K562 (cell line): Measurements from ENCODE around the gene TCF12. TPM values are rescaled to one million over a fixed set of nuclear protein-coding genes. Genes with fewer than 3 reads are reported as not detected.

Experiments
- AFF1 ChIP-seq, 2 experiments: fragments of 450-650 bp; IDR thresholded peaks; 2 replicates each; pipeline ENCODE4 v1.6.1; 2018; ENCODE audit warnings: mild to moderate bottlenecking in 2 of 2, low read depth in 1 of 2; ENCODE audit not compliant: partially characterized antibody in 2 of 2
- AFF4 ChIP-seq: sonication (generic); formaldehyde crosslinking; IDR thresholded peaks from 2 replicates; pipeline ENCODE4 v1.8.0; 2023; ENCODE audit warnings: mild to moderate bottlenecking, missing genetic modification reagents
- BCL6 ChIP-seq: fragments of 250-450 bp; sonication (Bioruptor Pico); IDR thresholded peaks from 2 replicates; pipeline ENCODE4 v1.4.0; 2020
- E2F6 ChIP-seq, 2 experiments: IDR thresholded peaks; 2 replicates each; pipeline ENCODE4 v1.6.1; 2011; ENCODE audit warnings: borderline replicate concordance in 1 of 2, control low read depth in 1 of 2, low read depth in 1 of 2, low read length in 1 of 2, mild to moderate bottlenecking in 1 of 2, mixed read lengths in 1 of 2, moderate library complexity in 1 of 2; ENCODE audit not compliant: insufficient read depth in 1 of 2, insufficient read length in 1 of 2, poor library complexity in 1 of 2, severe bottlenecking in 1 of 2; ENCODE audit errors: extremely low read depth in 1 of 2
- GATAD2B ChIP-seq: fragments of 450-650 bp; IDR thresholded peaks from 2 replicates; pipeline ENCODE4 v1.6.1; 2017; ENCODE audit warnings: mild to moderate bottlenecking, borderline replicate concordance
- HEY1 ChIP-seq: fragments of 250-450 bp; sonication (Bioruptor Pico); IDR thresholded peaks from 2 replicates; pipeline ENCODE4 v1.5.0; 2020; ENCODE audit warnings: mild to moderate bottlenecking, moderate library complexity, borderline replicate concordance
- MEF2A ChIP-seq: IDR thresholded peaks from 2 replicates; pipeline ENCODE4 v1.6.1; 2011; ENCODE audit warnings: low read depth, mild to moderate bottlenecking, low read length, moderate library complexity; ENCODE audit not compliant: control insufficient read depth
- NUFIP1 ChIP-seq: fragments of 450-650 bp; IDR thresholded peaks from 2 replicates; pipeline ENCODE4 v1.6.1; 2018; ENCODE audit not compliant: partially characterized antibody
- PHF8 ChIP-seq: fragments of 200-600 bp; sonication (generic); IDR thresholded peaks from 2 replicates; pipeline ENCODE4 v1.6.1; 2012; ENCODE audit warnings: mixed run types, mild to moderate bottlenecking, inconsistent platforms, low read length, moderate library complexity, borderline replicate concordance
- RBM25 ChIP-seq: fragments of 200-400 bp; formaldehyde crosslinking; IDR thresholded peaks from 2 replicates; pipeline ENCODE4 v1.6.1; 2018; ENCODE audit warnings: low read length, low read depth, moderate library complexity; ENCODE audit not compliant: severe bottlenecking
- RNF2 ChIP-seq: sonication (generic); IDR thresholded peaks from 2 replicates; pipeline ENCODE4 v1.6.1; 2016
- SRSF3 ChIP-seq: fragments of 200-400 bp; formaldehyde crosslinking; IDR thresholded peaks from 2 replicates; pipeline ENCODE4 v1.6.1; 2016; ENCODE audit warnings: mild to moderate bottlenecking, low read length, moderate library complexity; ENCODE audit not compliant: insufficient read depth
- TRIM24 ChIP-seq, 2 experiments: fragments of 450-650 bp; IDR thresholded peaks; 2 replicates each; pipeline ENCODE4 v1.6.1; 2016
- ZNF778 ChIP-seq: fragments of 450-650 bp; formaldehyde crosslinking; IDR thresholded peaks from 2 replicates; pipeline ENCODE4 v1.4.0; 2020; ENCODE audit warnings: mild to moderate bottlenecking, moderate library complexity
- polyA plus RNA-seq, 8 experiments: library from polyadenylated mRNA; depleted of rRNA in 4 of 8; stranded (reverse) in 5 of 8; unstranded in 3 of 8; fragments of >200 nt; fragmentation: Nextera tagmentation in 2 of 8; fragmentation: Illumina TruSeq in 1 of 8; extraction: Ambion mirVana in 2 of 8; extraction: Trizol in 1 of 8; gene quantifications; 2 replicates each; pipeline versions ENCODE4 v1.2.1 to v1.2.3, GENCODE V29; 2011 to 2014; ENCODE audit warnings: inconsistent platforms in 1 of 8, missing spikeins in 1 of 8
- total RNA-seq, 7 experiments: library from RNA; depleted of rRNA in 6 of 7; stranded (reverse); fragments of >200 nt in 6 of 7; fragmentation: Illumina TruSeq in 2 of 7; extraction: Trizol in 2 of 7; gene quantifications; 2 replicates each; pipeline versions ENCODE4 v1.2.1 to v1.2.3, GENCODE V29; 2011 to 2021; ENCODE audit warnings: low replicate concordance in 1 of 7
- TF ChIP-seq, protein P1 (sequence below): fragments of 450-650 bp; conservative IDR thresholded peaks from 2 replicates; pipeline ENCODE4 v1.6.1; 2016; ENCODE audit warnings: missing genetic modification characterization, low read depth, mild to moderate bottlenecking, missing compliant biosample characterization, moderate library complexity

TCF12 gene
- total and polyA plus RNA-seq, 9 of the 15 experiments (the other 6 are each of a cell fraction or from before 2014, with no cell fraction given) = 10.5 to 132 (median 52.9) TPM

- no peak for TF ChIP-seq ZNF778 (CRISPR knock-in tag)
- TF ChIP-seq NUFIP1 = no peak
- peak; percentile 71; the same call in 1 of the 2 replicates for TF ChIP-seq PHF8
- no peak for TF ChIP-seq RBM25
- TF ChIP-seq GATAD2B = peak; percentile 90
- no peak for TF ChIP-seq SRSF3
- peak; percentile 85 to 92 for TF ChIP-seq E2F6 (IDR thresholded peaks at IDR 0.05; ENCODE audit: borderline replicate concordance in 1 of 2, extremely low read depth in 1 of 2, insufficient read depth in 1 of 2, insufficient read length in 1 of 2, low read depth in 1 of 2, low read length in 1 of 2, poor library complexity in 1 of 2, severe bottlenecking in 1 of 2)
- no peak for TF ChIP-seq MEF2A
- peak; percentile 84 for TF ChIP-seq RNF2
- peak; percentile 83; the same call in 1 of the 2 replicates for TF ChIP-seq AFF4
- 0 out of 4 replicates have a peak, but pooled peaks of 1 of the 2 experiments have one; percentile 35 for TF ChIP-seq TRIM24 (IDR thresholded peaks at IDR 0.05)
- no peak for TF ChIP-seq BCL6 (CRISPR knock-in tag)
- no peak for TF ChIP-seq AFF1 (IDR thresholded peaks at IDR 0.05; ENCODE audit: low read depth in 1 of 2, partially characterized antibody in 2 of 2)
- TF ChIP-seq HEY1 (CRISPR knock-in tag) = no peak
- TF ChIP-seq, protein P1, sequence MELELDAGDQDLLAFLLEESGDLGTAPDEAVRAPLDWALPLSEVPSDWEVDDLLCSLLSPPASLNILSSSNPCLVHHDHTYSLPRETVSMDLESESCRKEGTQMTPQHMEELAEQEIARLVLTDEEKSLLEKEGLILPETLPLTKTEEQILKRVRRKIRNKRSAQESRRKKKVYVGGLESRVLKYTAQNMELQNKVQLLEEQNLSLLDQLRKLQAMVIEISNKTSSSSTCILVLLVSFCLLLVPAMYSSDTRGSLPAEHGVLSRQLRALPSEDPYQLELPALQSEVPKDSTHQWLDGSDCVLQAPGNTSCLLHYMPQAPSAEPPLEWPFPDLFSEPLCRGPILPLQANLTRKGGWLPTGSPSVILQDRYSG (tag) = no peak
Measured at GRCh38 chr15:56918046-56918938, at the start of gene TCF12 (continued).
